ENCODE measurements around the gene TMEM234. TPM values are rescaled to one million over a fixed set of nuclear protein-coding genes. Genes with fewer than 3 reads are reported as not detected.

Gene TMEM234
- total and polyA plus RNA-seq, 2 of the 13 experiments (the other 11 are each of a cell fraction or from before 2014, with no cell fraction given): 6.1 to 9.0 TPM

DNA sequence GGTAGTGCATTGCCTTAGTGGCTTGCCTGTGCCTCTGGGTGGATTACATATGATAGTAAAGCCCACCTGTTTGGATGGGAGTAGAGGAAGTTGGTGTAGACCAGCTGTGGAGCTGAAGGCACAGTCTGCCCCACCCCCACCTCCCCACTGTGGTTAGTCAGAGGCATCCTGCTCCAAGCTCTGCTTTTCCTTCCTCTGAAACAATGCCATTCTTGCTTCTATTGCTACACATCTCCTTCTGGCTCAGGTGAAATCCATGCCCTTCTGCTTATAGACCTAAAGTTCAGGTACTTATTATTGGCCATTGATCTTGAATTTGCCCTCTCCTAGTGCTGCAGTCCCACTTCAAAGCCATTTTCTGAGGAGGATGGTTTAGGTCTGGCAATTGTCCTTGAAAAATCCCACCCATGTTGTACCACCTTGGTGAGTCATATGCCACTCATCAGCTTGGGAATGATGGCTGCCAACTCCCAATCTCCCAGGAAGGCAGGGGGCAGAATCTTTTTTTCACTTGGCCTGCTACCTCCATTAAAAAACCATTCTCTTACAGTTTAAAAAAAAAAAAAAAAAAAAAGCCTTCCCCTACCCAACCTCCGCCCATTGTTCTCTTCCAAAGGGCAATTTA is 49.4 kb downstream of the TMEM234 start:
- Histone ChIP-seq H4K20me1 (ENCODE audit: insufficient read depth, low read length) (no peaks in the 10 kb centered on the region), H3K9ac (ENCODE audit: insufficient read depth, low read depth, low read length) (no peak overlapping the region), H3K27ac (ENCODE audit: extremely low read length, insufficient read depth, low read length) (no peak overlapping the region), H3K36me3 (replicated peaks in 1 of 2; ENCODE audit: control insufficient read depth in 1 of 2, insufficient read depth in 2 of 2, low read length in 2 of 2) (peaks cover 20 to 49% of the 10 kb centered on the region in 2 experiments), H2AFZ (ENCODE audit: low read length) (no peak overlapping the region), H3K4me3 (replicated peaks in 1 of 3; ENCODE audit: insufficient read depth in 1 of 3, low read depth in 2 of 3, low read length in 3 of 3) (no peak overlapping the region), H3K79me2 (ENCODE audit: insufficient read depth, low read length) (no peaks in the 10 kb centered on the region), H3K4me1 (ENCODE audit: insufficient read depth, low read length) (peaks cover 10% of the 10 kb centered on the region), H3K27me3 (ENCODE audit: control insufficient read depth in 1 of 2, insufficient read depth in 2 of 2, low read length in 2 of 2) (no peaks in the 10 kb centered on the region), H3K9me3 (ENCODE audit: low read length) (no peaks in the 10 kb centered on the region), H3K4me2 (ENCODE audit: low read depth, low read length) (no peak overlapping the region)
- FAIRE-seq (no peak), ATAC-seq (no peak), DNase-seq (ENCODE audit: low spot score) (no peak)
- ChIA-PET POLR2A (interaction anchor here (0.6 kb wide), 1 partner anchor 119 kb away, joined by 3 read pairs; the partner anchor contains the start of gene HDAC1), CTCF (ENCODE audit: low intra/inter-chr PET ratio, low total read pairs) (no interaction called here)
- TF ChIP-seq ARNT (IDR thresholded peaks at IDR 0.05) (no peak), HNRNPH1 (optimal IDR thresholded peaks at IDR 0.05; ENCODE audit: low read depth, low read length) (no peak)
- intact Hi-C loops (cut with micrococcal nuclease; ENCODE audit: unreplicated experiment): no loop called here
- no TSS peak for BruUV-seq (replicated peaks)
- 97% methylated on average over 1 of the region's 1 CpG for WGBS (ENCODE audit: low lambda C conversion rate)
- in situ Hi-C loops (cut with HindIII; ENCODE audit: extremely low pct_ligation_motif_present, low pct_unique_long_range_greater_than_20kb): no loop called here

DNA sequence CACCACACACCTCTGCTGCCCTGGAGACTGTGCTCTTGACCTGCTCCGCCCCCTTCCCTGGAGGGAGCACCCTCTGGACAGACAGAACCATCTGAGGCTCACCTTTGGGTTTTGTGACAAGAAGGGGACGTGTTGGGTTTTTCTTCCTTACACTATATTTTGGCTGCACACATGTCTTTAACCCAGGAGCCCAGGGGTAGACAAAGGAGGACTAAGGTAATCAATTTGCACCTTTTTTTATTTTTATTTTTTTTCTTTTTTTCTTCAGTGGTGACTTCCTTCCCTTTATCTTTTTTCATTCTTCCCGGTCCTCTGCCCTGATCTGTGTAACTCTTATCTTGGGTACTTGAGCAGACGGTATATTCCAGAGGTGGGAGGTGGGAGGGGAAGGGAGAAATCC is 51.2 kb downstream of the TMEM234 start:
- FAIRE-seq (no peak), ATAC-seq (no peak), DNase-seq (ENCODE audit: low spot score) (no peak)
- H3K4me3 ChIP-seq (replicated peaks in 1 of 3; ENCODE audit: insufficient read depth in 1 of 3, low read depth in 2 of 3, low read length in 3 of 3): no peak overlapping the region
- no peak overlapping the region for H3K9ac ChIP-seq (ENCODE audit: insufficient read depth, low read depth, low read length)
- no peaks in the 10 kb centered on the region for H4K20me1 ChIP-seq (ENCODE audit: insufficient read depth, low read length)
- H3K27ac ChIP-seq (ENCODE audit: extremely low read length, insufficient read depth, low read length): no peak overlapping the region
- TF ChIP-seq CREB1 (IDR thresholded peaks at IDR 0.05): no peak
- TF ChIP-seq CREB1 (CRISPR knock-in tag; IDR thresholded peaks at IDR 0.05): no peak
- TF ChIP-seq, protein P1, sequence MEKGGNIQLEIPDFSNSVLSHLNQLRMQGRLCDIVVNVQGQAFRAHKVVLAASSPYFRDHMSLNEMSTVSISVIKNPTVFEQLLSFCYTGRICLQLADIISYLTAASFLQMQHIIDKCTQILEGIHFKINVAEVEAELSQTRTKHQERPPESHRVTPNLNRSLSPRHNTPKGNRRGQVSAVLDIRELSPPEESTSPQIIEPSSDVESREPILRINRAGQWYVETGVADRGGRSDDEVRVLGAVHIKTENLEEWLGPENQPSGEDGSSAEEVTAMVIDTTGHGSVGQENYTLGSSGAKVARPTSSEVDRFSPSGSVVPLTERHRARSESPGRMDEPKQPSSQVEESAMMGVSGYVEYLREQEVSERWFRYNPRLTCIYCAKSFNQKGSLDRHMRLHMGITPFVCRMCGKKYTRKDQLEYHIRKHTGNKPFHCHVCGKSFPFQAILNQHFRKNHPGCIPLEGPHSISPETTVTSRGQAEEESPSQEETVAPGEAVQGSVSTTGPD (CRISPR knock-in tag; IDR thresholded peaks at IDR 0.05): no peak
- TF ChIP-seq RFXANK (CRISPR knock-in tag; IDR thresholded peaks at IDR 0.05): no peak
- TF ChIP-seq, protein P2, sequence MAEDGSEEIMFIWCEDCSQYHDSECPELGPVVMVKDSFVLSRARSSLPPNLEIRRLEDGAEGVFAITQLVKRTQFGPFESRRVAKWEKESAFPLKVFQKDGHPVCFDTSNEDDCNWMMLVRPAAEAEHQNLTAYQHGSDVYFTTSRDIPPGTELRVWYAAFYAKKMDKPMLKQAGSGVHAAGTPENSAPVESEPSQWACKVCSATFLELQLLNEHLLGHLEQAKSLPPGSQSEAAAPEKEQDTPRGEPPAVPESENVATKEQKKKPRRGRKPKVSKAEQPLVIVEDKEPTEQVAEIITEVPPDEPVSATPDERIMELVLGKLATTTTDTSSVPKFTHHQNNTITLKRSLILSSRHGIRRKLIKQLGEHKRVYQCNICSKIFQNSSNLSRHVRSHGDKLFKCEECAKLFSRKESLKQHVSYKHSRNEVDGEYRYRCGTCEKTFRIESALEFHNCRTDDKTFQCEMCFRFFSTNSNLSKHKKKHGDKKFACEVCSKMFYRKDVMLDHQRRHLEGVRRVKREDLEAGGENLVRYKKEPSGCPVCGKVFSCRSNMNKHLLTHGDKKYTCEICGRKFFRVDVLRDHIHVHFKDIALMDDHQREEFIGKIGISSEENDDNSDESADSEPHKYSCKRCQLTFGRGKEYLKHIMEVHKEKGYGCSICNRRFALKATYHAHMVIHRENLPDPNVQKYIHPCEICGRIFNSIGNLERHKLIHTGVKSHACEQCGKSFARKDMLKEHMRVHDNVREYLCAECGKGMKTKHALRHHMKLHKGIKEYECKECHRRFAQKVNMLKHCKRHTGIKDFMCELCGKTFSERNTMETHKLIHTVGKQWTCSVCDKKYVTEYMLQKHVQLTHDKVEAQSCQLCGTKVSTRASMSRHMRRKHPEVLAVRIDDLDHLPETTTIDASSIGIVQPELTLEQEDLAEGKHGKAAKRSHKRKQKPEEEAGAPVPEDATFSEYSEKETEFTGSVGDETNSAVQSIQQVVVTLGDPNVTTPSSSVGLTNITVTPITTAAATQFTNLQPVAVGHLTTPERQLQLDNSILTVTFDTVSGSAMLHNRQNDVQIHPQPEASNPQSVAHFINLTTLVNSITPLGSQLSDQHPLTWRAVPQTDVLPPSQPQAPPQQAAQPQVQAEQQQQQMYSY (CRISPR knock-in tag; IDR thresholded peaks at IDR 0.05): no peak
- TF ChIP-seq ARID2 (CRISPR knock-in tag; IDR thresholded peaks at IDR 0.05; ENCODE audit: borderline replicate concordance): no peak
- TF ChIP-seq ZNF570 (CRISPR knock-in tag; IDR thresholded peaks at IDR 0.05; ENCODE audit: borderline replicate concordance): no peak
- no peak for TF ChIP-seq U2AF1 (optimal IDR thresholded peaks at IDR 0.05; ENCODE audit: low read depth, low read length)
- no peak for TF ChIP-seq HHEX (CRISPR knock-in tag; IDR thresholded peaks at IDR 0.05)
- intact Hi-C loops (cut with micrococcal nuclease; ENCODE audit: unreplicated experiment) (no loop called here), in situ Hi-C loops (cut with HindIII; ENCODE audit: extremely low pct_ligation_motif_present, low pct_unique_long_range_greater_than_20kb) (no loop called here)
- H3K27me3 ChIP-seq (ENCODE audit: control insufficient read depth in 1 of 2, insufficient read depth in 2 of 2, low read length in 2 of 2): no peaks in the 10 kb centered on the region
- no peaks in the 10 kb centered on the region for H3K79me2 ChIP-seq (ENCODE audit: insufficient read depth, low read length)
- 94% methylated on average over 4 of the region's 4 CpGs for WGBS (ENCODE audit: low lambda C conversion rate)
- H3K4me2 ChIP-seq (ENCODE audit: low read depth, low read length): no peak overlapping the region
- H3K36me3 ChIP-seq (replicated peaks in 1 of 2; ENCODE audit: control insufficient read depth in 1 of 2, insufficient read depth in 2 of 2, low read length in 2 of 2): peaks cover 27 to 61% of the 10 kb centered on the region in 2 experiments
- no peaks in the 10 kb centered on the region for H3K4me1 ChIP-seq (ENCODE audit: insufficient read depth, low read length)
- POLR2A ChIA-PET: no interaction called here
- BruUV-seq (replicated peaks): no TSS peak
- no peak overlapping the region for H2AFZ ChIP-seq (ENCODE audit: low read length)
- CTCF ChIA-PET (ENCODE audit: low intra/inter-chr PET ratio, low total read pairs): no interaction called here
- H3K9me3 ChIP-seq (ENCODE audit: low read length): no peaks in the 10 kb centered on the region
